ENCODE data around the gene NKD2.

Gene NKD2

DNA sequence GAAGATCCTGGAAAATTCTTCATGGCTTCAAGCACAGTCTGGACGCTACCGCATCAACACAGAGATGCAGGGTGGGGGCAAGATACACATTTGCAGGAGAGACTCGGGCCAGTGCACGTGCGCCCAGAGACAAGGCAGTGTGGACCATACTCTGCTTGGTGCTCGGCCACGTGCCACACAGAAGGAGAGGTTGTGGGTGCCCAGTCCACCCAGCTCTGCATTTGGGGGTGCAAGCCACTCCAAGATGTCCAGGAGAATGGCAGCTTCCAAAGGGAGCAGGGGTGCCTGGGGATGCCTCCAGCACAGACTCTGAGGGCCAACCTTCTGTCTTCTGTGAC, 4.3 kb downstream of the NKD2 start:
- no peak for DNase-seq (ENCODE audit: low read depth)
- no peak for TF ChIP-seq POLR2A (IDR thresholded peaks at IDR 0.05; ENCODE audit: extremely low read depth, insufficient read length)
- TF ChIP-seq, protein P1, sequence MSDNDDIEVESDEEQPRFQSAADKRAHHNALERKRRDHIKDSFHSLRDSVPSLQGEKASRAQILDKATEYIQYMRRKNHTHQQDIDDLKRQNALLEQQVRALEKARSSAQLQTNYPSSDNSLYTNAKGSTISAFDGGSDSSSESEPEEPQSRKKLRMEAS (IDR thresholded peaks at IDR 0.05; ENCODE audit: low read depth, low read length) = no peak
- no peak for TF ChIP-seq MYC (IDR thresholded peaks at IDR 0.05; ENCODE audit: low read depth, low read length)
- TF ChIP-seq, protein P2, sequence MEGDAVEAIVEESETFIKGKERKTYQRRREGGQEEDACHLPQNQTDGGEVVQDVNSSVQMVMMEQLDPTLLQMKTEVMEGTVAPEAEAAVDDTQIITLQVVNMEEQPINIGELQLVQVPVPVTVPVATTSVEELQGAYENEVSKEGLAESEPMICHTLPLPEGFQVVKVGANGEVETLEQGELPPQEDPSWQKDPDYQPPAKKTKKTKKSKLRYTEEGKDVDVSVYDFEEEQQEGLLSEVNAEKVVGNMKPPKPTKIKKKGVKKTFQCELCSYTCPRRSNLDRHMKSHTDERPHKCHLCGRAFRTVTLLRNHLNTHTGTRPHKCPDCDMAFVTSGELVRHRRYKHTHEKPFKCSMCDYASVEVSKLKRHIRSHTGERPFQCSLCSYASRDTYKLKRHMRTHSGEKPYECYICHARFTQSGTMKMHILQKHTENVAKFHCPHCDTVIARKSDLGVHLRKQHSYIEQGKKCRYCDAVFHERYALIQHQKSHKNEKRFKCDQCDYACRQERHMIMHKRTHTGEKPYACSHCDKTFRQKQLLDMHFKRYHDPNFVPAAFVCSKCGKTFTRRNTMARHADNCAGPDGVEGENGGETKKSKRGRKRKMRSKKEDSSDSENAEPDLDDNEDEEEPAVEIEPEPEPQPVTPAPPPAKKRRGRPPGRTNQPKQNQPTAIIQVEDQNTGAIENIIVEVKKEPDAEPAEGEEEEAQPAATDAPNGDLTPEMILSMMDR (IDR thresholded peaks at IDR 0.05; ENCODE audit: low read depth, low read length) = no peak
- H3K4me3 ChIP-seq (ENCODE audit: low read depth, low read length) = no peak overlapping the region

DNA sequence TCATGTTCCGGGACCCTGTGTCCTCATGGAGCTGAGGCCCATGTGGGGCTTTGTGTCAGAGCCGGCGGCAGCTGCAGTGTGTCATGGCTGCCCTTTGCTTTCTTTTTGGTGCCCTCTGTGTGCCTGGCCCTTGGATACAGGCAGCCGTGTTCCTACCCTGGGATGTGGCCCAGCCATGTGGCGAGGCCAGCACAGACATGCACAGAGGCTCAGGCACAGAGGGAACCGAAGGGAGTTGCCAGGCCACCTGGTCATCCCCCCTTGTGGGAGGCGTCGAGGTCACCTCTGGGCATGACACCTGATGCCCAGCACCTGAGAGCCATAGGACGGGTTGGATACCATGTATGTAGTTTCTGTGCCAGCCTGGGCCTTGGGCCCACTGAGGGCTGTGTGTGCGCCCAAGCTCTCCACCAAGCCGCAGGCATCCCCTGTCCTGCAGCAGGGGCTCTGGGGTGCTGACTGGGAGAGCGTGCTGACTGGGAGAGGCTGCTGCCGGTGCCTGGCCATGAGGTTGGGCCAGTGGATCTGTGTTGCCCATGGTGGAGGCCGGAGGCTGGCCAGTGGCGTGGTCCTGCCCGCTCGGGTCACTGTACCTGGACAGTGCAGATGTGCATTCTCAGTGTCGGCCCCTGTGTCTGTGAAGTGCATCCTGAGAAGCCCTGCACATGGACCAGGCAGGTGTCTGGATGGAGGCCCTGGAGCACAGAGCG, 4.8 kb downstream of the NKD2 start:
- no peak overlapping the region for H3K4me3 ChIP-seq (ENCODE audit: low read depth, low read length)
- TF ChIP-seq, protein P2 (IDR thresholded peaks at IDR 0.05; ENCODE audit: low read depth, low read length) = no peak
- TF ChIP-seq POLR2A (IDR thresholded peaks at IDR 0.05; ENCODE audit: extremely low read depth, insufficient read length) (no peak), MYC (IDR thresholded peaks at IDR 0.05; ENCODE audit: low read depth, low read length) (no peak)
- TF ChIP-seq, protein P1 (IDR thresholded peaks at IDR 0.05; ENCODE audit: low read depth, low read length) = no peak
- no peak for DNase-seq (ENCODE audit: low read depth)

DNA sequence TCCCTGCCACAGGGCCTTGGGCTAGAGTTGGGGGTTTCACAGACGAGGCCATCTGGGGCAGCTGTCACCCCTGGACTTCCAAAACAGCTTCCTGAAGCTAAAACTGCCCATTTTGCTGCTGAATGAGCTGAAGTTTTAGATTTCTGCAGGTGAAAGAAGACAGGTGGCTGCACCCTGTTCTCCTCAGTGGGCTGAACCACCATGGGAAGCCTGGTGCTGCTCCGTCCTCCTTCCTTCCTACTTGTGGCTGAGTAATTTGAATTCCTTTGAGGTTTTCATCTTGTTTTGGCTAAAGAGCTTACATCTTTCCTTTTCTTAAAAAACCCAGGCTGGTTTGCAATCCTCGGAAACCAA, 5.3 kb downstream of the NKD2 start:
- no peak overlapping the region for H3K4me3 ChIP-seq (ENCODE audit: low read depth, low read length)
- DNase-seq (ENCODE audit: low read depth) = no peak
- no peak for TF ChIP-seq POLR2A (IDR thresholded peaks at IDR 0.05; ENCODE audit: extremely low read depth, insufficient read length)
- no peak for TF ChIP-seq MYC (IDR thresholded peaks at IDR 0.05; ENCODE audit: low read depth, low read length)
- TF ChIP-seq, protein P2 (IDR thresholded peaks at IDR 0.05; ENCODE audit: low read depth, low read length) = no peak
- TF ChIP-seq, protein P1 (IDR thresholded peaks at IDR 0.05; ENCODE audit: low read depth, low read length) = no peak

DNA sequence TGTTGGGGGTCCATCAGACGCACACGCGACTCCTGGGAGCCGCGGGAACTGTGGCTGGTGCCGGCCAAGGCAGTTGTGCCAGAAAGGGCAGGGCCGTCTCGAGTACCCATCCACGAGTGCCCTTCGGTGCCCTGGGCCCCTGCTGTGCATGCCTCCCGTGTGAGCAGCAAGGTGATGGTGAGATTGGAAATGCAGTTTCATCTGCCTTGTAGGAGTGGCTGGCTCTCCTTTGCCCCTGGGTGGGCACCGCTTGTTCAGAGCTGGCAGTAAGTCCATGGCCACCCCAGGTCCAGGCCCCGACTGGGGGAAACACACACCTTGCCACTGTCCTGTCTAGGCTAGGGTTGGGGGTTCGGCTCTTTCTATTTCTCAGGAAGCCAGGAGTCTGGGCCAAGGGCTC, 5.7 kb downstream of the NKD2 start:
- no peak for DNase-seq (ENCODE audit: low read depth)
- no peak overlapping the region for H3K4me3 ChIP-seq (ENCODE audit: low read depth, low read length)

DNA sequence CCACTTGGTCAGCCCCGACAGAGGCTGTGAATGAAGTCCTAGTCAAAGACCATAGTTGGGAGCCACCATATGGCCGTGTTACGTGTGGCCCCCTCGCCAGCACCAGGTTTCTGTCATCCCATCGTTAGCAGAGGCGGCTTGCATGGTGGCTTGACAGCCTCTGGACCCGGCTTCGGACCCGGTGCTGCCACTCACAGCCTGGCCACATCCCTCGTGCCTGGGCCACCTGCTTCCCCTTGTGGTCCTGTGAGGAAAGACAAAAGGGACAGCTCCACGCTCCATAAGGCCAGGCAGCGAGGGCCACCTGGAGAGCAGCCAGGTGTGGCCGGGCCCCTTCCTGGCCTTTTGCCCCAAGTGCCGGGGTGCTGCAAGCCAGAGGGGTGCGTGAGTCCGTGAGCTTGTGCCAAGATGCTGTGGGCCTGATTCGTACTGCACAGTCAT, 6.2 kb downstream of the NKD2 start:
- TF ChIP-seq, protein P1 (IDR thresholded peaks at IDR 0.05; ENCODE audit: low read depth, low read length) = no peak
- TF ChIP-seq, protein P2 (IDR thresholded peaks at IDR 0.05; ENCODE audit: low read depth, low read length) = no peak
- TF ChIP-seq MYC (IDR thresholded peaks at IDR 0.05; ENCODE audit: low read depth, low read length) = no peak
- no peak for TF ChIP-seq POLR2A (IDR thresholded peaks at IDR 0.05; ENCODE audit: extremely low read depth, insufficient read length)
- no peak overlapping the region for H3K4me3 ChIP-seq (ENCODE audit: low read depth, low read length)
- no peak for DNase-seq (ENCODE audit: low read depth)

More for the DNA sequence above, 5.7 kb downstream of the NKD2 start:
- TF ChIP-seq MYC (IDR thresholded peaks at IDR 0.05; ENCODE audit: low read depth, low read length) = no peak
- TF ChIP-seq POLR2A (IDR thresholded peaks at IDR 0.05; ENCODE audit: extremely low read depth, insufficient read length) = no peak
- TF ChIP-seq, protein P1 (IDR thresholded peaks at IDR 0.05; ENCODE audit: low read depth, low read length) = no peak
- TF ChIP-seq, protein P2 (IDR thresholded peaks at IDR 0.05; ENCODE audit: low read depth, low read length) = no peak

Data from NB4 (cell line).